GM23338 (cell line): ENCODE results near the gene RASGRF2. TPM values are rescaled to one million over a fixed set of nuclear protein-coding genes. Genes with fewer than 3 reads are reported as not detected.

ENCODE experiments used
- ATAC-seq: fragments of 200-7000 bp; cut with Tn5 transposase; 3 replicates; pipeline ENCODE4 v1.9.1; 2020
- DNase-seq: peaks from one replicate; pipeline ENCODE4 v3.0.0-alpha.2; 2015; ENCODE audit warnings: low spot score
- H2AFZ ChIP-seq: fragments of 200-600 bp; sonication (generic); 2 replicates; pipeline ENCODE4 v1.8.0; 2016; ENCODE audit warnings: antibody characterized with exemption, mild to moderate bottlenecking, moderate library complexity
- H3F3A ChIP-seq: fragments of 200-600 bp; sonication (generic); replicated peaks from 2 replicates; pipeline ENCODE4 v1.8.0; 2017; ENCODE audit warnings: antibody characterized with exemption, mixed run types, low read depth
- H3K27ac ChIP-seq: fragments of 200-600 bp; sonication (generic); 2 replicates; pipeline ENCODE4 v1.6.1; 2016; ENCODE audit warnings: low read depth
- H3K27me3 ChIP-seq: fragments of 200-600 bp; sonication (generic); 2 replicates; pipeline ENCODE4 v1.8.0; 2016; ENCODE audit warnings: mild to moderate bottlenecking, mixed run types, moderate library complexity; ENCODE audit not compliant: insufficient read depth
- H3K36me3 ChIP-seq: fragments of 200-600 bp; sonication (generic); 2 replicates; pipeline ENCODE4 v1.8.0; 2016; ENCODE audit warnings: mild to moderate bottlenecking; ENCODE audit not compliant: insufficient read depth
- H3K4me1 ChIP-seq: fragments of 200-600 bp; sonication (generic); 2 replicates; pipeline ENCODE4 v1.8.0; 2016; ENCODE audit warnings: mild to moderate bottlenecking, moderate library complexity; ENCODE audit not compliant: insufficient read depth
- H3K4me2 ChIP-seq: fragments of 200-600 bp; sonication (generic); 2 replicates; pipeline ENCODE4 v1.7.1; 2017; ENCODE audit warnings: mixed run types
- H3K4me3 ChIP-seq: fragments of 200-600 bp; sonication (generic); 2 replicates; pipeline ENCODE4 v1.6.1; 2016; ENCODE audit warnings: mixed run types
- H3K79me2 ChIP-seq: fragments of 200-600 bp; sonication (generic); replicated peaks from 2 replicates; pipeline ENCODE4 v1.8.0; 2017; ENCODE audit warnings: mild to moderate bottlenecking; ENCODE audit not compliant: insufficient read depth
- H3K9me2 ChIP-seq: fragments of 200-600 bp; sonication (generic); 2 replicates; pipeline ENCODE4 v1.8.0; 2017; ENCODE audit not compliant: insufficient read depth
- H4K20me1 ChIP-seq: fragments of 200-600 bp; sonication (generic); replicated peaks from 2 replicates; pipeline ENCODE4 v1.8.0; 2017; ENCODE audit warnings: mild to moderate bottlenecking; ENCODE audit not compliant: insufficient read depth
- H3K27ac Mint-ChIP-seq: 2 replicates; pipeline ENCODE4 v1.8.0; 2020; ENCODE audit warnings: inconsistent platforms, mild to moderate bottlenecking, moderate library complexity, mixed read lengths
- H3K27me3 Mint-ChIP-seq: 3 replicates; pipeline ENCODE4 v1.8.0; 2022; ENCODE audit warnings: low read depth, mild to moderate bottlenecking, moderate library complexity, mixed read lengths, inconsistent platforms; ENCODE audit not compliant: insufficient read depth, poor library complexity
- H3K36me3 Mint-ChIP-seq: 3 replicates; pipeline ENCODE4 v1.8.0; 2021; ENCODE audit warnings: low read depth, mild to moderate bottlenecking, inconsistent platforms, moderate library complexity, mixed read lengths
- H3K4me1 Mint-ChIP-seq: 3 replicates; pipeline ENCODE4 v1.8.0; 2020; ENCODE audit warnings: mild to moderate bottlenecking, inconsistent platforms, mixed read lengths
- H3K4me3 Mint-ChIP-seq: 3 replicates; pipeline ENCODE4 v1.8.0; 2021; ENCODE audit warnings: moderate library complexity, mild to moderate bottlenecking, inconsistent platforms, mixed read lengths
- H3K9me3 Mint-ChIP-seq: 3 replicates; pipeline ENCODE4 v1.8.0; 2020; ENCODE audit warnings: moderate library complexity, mild to moderate bottlenecking, inconsistent platforms, mixed read lengths
- CREB1 ChIP-seq: fragments of 250-450 bp; sonication (Bioruptor Pico); IDR thresholded peaks from 2 replicates; pipeline ENCODE4 v1.5.0; 2020; ENCODE audit warnings: low read depth, mild to moderate bottlenecking, moderate library complexity
- POLR2AphosphoS5 ChIP-seq: IDR thresholded peaks from 2 replicates; pipeline ENCODE4 v1.6.1; 2016; ENCODE audit warnings: antibody characterized with exemption, low read depth
- ZNF331 ChIP-seq: fragments of 250-450 bp; sonication (Bioruptor Pico); IDR thresholded peaks from 2 replicates; pipeline ENCODE4 v1.5.0; 2020; ENCODE audit warnings: low read depth, mild to moderate bottlenecking, moderate library complexity
- polyA plus RNA-seq: library from polyadenylated mRNA; unstranded; fragments of >200 nt; fragmentation: Nextera tagmentation; extraction: Ambion mirVana; gene quantifications from 2 replicates; pipeline ENCODE4 v1.2.1, GENCODE V29; 2016
- total RNA-seq: library from RNA; depleted of rRNA; stranded (reverse); fragments of >200 nt; shearing (Covaris generic); gene quantifications from 2 replicates; pipeline ENCODE4 v1.2.3, GENCODE V29; 2014
- TF ChIP-seq, protein P1 (sequence below): IDR thresholded peaks from one replicate; pipeline ENCODE4 v1.6.1; 2018; ENCODE audit warnings: antibody characterized with exemption; ENCODE audit not compliant: unreplicated experiment
- TF ChIP-seq, protein P2 (sequence below), 2 experiments: fragments of 200-600 bp in 1 of 2; sonication (generic) in 1 of 2; conservative IDR thresholded peaks; 2 replicates each; pipeline versions ENCODE4 v1.5.1 to v1.6.1; 2016 to 2017; ENCODE audit warnings: antibody characterized with exemption in 2 of 2, low read depth in 2 of 2, mild to moderate bottlenecking in 2 of 2, moderate library complexity in 1 of 2
- TF ChIP-seq, protein P3 (sequence below): fragments of 250-450 bp; sonication (Bioruptor Pico); IDR thresholded peaks from 2 replicates; pipeline ENCODE4 v1.5.0; 2020; ENCODE audit warnings: mild to moderate bottlenecking, moderate library complexity

The RASGRF2 gene
- total and polyA plus RNA-seq, 2 experiments from 2014 or later, result 5.0 to 19.2 TPM

DNA sequence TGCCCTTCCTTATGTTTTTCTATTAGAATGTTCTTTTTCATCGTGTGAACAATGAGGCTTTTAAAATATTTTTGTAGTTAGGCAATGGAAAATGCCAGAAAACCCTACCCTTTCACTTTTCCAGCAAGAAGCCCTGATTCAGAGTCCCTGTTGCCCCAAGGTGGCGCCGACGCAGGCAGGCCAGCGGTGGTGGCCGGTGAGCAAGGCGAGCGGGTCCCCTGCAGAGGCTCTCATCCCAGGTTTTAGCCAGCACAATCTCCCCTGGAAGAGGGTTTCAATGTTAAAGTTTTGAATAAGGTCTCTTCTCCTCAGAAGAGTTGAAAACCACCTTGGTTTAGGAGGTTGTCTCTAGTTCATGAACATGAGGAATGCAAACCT, 232.2 kb downstream of the RASGRF2 start:
- Histone ChIP-seq H3K4me2 (no peak overlapping the region), H3K9me2 (no peaks in the 10 kb centered on the region), H3K27ac (no peak overlapping the region), H3K27me3 (no peaks in the 10 kb centered on the region), H3K4me1 (peaks cover 7% of the 10 kb centered on the region), H3K4me3 (no peak overlapping the region), H3K79me2 (no peaks in the 10 kb centered on the region), H2AFZ (no peak overlapping the region), H3K36me3 (no peaks in the 10 kb centered on the region), H3F3A (no peaks in the 10 kb centered on the region), H4K20me1 (no peaks in the 10 kb centered on the region)
- TF ChIP-seq, protein P1, sequence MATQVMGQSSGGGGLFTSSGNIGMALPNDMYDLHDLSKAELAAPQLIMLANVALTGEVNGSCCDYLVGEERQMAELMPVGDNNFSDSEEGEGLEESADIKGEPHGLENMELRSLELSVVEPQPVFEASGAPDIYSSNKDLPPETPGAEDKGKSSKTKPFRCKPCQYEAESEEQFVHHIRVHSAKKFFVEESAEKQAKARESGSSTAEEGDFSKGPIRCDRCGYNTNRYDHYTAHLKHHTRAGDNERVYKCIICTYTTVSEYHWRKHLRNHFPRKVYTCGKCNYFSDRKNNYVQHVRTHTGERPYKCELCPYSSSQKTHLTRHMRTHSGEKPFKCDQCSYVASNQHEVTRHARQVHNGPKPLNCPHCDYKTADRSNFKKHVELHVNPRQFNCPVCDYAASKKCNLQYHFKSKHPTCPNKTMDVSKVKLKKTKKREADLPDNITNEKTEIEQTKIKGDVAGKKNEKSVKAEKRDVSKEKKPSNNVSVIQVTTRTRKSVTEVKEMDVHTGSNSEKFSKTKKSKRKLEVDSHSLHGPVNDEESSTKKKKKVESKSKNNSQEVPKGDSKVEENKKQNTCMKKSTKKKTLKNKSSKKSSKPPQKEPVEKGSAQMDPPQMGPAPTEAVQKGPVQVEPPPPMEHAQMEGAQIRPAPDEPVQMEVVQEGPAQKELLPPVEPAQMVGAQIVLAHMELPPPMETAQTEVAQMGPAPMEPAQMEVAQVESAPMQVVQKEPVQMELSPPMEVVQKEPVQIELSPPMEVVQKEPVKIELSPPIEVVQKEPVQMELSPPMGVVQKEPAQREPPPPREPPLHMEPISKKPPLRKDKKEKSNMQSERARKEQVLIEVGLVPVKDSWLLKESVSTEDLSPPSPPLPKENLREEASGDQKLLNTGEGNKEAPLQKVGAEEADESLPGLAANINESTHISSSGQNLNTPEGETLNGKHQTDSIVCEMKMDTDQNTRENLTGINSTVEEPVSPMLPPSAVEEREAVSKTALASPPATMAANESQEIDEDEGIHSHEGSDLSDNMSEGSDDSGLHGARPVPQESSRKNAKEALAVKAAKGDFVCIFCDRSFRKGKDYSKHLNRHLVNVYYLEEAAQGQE, result no peak
- TF ChIP-seq, protein P2, sequence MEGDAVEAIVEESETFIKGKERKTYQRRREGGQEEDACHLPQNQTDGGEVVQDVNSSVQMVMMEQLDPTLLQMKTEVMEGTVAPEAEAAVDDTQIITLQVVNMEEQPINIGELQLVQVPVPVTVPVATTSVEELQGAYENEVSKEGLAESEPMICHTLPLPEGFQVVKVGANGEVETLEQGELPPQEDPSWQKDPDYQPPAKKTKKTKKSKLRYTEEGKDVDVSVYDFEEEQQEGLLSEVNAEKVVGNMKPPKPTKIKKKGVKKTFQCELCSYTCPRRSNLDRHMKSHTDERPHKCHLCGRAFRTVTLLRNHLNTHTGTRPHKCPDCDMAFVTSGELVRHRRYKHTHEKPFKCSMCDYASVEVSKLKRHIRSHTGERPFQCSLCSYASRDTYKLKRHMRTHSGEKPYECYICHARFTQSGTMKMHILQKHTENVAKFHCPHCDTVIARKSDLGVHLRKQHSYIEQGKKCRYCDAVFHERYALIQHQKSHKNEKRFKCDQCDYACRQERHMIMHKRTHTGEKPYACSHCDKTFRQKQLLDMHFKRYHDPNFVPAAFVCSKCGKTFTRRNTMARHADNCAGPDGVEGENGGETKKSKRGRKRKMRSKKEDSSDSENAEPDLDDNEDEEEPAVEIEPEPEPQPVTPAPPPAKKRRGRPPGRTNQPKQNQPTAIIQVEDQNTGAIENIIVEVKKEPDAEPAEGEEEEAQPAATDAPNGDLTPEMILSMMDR (conservative IDR thresholded peaks at IDR 0.05; ENCODE audit: low read depth in 2 of 2), result peak; percentile 32 to 63
- Mint-ChIP-seq H3K9me3 (no peaks in the 10 kb centered on the region; the same call in 2 of the 3 replicates), H3K27me3 (peaks cover 4% of the 10 kb centered on the region), H3K27ac (no peak overlapping the region), H3K4me1 (peaks cover 33% of the 10 kb centered on the region), H3K4me3 (no peak overlapping the region), H3K36me3 (no peaks in the 10 kb centered on the region)
- ATAC-seq (peak; percentile 53), DNase-seq (peak; percentile 54)

DNA sequence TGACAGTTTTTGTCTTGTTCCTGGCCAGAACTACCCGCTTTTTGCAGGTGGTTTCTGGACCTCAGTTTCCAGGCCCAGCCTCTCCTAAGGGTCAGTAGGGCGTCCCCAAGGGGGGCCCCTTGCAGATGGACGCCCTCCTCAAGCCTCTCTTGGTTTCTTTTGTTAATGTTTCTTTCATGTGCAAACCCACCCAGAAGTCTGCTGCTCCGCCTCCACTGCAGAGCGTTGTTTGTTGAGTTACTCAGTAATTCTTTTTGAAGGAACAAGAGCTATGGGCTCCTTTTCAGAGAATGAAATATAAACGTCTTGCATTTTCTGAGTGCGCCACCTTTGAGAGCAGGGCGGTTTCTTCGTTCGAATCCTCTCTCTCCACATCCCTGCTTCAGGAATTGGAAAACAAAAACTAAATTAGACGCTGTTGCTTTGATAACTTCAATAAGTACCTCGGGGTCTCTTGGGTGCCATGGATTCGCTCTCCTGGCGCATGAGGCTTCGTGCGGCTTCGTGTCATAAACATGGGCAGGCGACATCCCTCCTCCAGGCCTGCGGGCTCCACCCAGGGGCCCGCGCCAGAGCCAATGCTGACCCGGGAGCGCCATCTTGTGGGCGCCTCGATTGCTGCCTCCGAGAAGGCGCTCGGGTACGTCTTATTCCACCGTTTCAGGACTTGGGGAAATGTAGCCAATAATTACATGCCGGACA, 234.6 kb downstream of the RASGRF2 start:
- Histone ChIP-seq H3K79me2 (no peaks in the 10 kb centered on the region), H2AFZ (peak overlapping the region; percentile 90; the same call in 1 of the 2 replicates), H4K20me1 (no peaks in the 10 kb centered on the region), H3F3A (no peaks in the 10 kb centered on the region), H3K9me2 (no peaks in the 10 kb centered on the region), H3K27ac (no peak overlapping the region), H3K4me3 (peak overlapping the region; percentile 24; the same call in 1 of the 2 replicates), H3K4me2 (peak overlapping the region; percentile 70), H3K36me3 (no peaks in the 10 kb centered on the region), H3K27me3 (no peaks in the 10 kb centered on the region), H3K4me1 (peaks cover 7% of the 10 kb centered on the region)
- DNase-seq, result peak; percentile 91
- peaks cover 5% of the 10 kb centered on the region for H3K27me3 Mint-ChIP-seq
- no peak overlapping the region for H3K27ac Mint-ChIP-seq
- peaks cover 27% of the 10 kb centered on the region for H3K4me1 Mint-ChIP-seq
- H3K9me3 Mint-ChIP-seq, result no peaks in the 10 kb centered on the region; the same call in 2 of the 3 replicates
- peak overlapping the region; percentile 57 for H3K4me3 Mint-ChIP-seq
- TF ChIP-seq, protein P3, sequence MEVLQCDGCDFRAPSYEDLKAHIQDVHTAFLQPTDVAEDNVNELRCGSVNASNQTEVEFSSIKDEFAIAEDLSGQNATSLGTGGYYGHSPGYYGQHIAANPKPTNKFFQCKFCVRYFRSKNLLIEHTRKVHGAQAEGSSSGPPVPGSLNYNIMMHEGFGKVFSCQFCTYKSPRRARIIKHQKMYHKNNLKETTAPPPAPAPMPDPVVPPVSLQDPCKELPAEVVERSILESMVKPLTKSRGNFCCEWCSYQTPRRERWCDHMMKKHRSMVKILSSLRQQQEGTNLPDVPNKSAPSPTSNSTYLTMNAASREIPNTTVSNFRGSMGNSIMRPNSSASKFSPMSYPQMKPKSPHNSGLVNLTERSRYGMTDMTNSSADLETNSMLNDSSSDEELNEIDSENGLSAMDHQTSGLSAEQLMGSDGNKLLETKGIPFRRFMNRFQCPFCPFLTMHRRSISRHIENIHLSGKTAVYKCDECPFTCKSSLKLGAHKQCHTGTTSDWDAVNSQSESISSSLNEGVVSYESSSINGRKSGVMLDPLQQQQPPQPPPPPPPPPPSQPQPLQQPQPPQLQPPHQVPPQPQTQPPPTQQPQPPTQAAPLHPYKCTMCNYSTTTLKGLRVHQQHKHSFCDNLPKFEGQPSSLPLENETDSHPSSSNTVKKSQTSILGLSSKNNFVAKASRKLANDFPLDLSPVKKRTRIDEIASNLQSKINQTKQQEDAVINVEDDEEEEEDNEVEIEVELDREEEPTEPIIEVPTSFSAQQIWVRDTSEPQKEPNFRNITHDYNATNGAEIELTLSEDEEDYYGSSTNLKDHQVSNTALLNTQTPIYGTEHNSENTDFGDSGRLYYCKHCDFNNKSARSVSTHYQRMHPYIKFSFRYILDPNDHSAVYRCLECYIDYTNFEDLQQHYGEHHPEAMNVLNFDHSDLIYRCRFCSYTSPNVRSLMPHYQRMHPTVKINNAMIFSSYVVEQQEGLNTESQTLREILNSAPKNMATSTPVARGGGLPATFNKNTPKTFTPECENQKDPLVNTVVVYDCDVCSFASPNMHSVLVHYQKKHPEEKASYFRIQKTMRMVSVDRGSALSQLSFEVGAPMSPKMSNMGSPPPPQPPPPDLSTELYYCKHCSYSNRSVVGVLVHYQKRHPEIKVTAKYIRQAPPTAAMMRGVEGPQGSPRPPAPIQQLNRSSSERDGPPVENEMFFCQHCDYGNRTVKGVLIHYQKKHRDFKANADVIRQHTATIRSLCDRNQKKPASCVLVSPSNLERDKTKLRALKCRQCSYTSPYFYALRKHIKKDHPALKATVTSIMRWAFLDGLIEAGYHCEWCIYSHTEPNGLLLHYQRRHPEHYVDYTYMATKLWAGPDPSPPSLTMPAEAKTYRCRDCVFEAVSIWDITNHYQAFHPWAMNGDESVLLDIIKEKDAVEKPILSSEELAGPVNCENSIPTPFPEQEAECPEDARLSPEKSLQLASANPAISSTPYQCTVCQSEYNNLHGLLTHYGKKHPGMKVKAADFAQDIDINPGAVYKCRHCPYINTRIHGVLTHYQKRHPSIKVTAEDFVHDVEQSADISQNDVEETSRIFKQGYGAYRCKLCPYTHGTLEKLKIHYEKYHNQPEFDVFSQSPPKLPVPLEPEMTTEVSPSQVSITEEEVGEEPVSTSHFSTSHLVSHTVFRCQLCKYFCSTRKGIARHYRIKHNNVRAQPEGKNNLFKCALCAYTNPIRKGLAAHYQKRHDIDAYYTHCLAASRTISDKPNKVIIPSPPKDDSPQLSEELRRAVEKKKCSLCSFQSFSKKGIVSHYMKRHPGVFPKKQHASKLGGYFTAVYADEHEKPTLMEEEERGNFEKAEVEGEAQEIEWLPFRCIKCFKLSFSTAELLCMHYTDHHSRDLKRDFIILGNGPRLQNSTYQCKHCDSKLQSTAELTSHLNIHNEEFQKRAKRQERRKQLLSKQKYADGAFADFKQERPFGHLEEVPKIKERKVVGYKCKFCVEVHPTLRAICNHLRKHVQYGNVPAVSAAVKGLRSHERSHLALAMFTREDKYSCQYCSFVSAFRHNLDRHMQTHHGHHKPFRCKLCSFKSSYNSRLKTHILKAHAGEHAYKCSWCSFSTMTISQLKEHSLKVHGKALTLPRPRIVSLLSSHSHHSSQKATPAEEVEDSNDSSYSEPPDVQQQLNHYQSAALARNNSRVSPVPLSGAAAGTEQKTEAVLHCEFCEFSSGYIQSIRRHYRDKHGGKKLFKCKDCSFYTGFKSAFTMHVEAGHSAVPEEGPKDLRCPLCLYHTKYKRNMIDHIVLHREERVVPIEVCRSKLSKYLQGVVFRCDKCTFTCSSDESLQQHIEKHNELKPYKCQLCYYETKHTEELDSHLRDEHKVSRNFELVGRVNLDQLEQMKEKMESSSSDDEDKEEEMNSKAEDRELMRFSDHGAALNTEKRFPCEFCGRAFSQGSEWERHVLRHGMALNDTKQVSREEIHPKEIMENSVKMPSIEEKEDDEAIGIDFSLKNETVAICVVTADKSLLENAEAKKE (CRISPR knock-in tag), result no peak
- TF ChIP-seq CREB1 (CRISPR knock-in tag) (peak; percentile 66), ZNF331 (CRISPR knock-in tag) (no peak), POLR2AphosphoS5 (no peak)
- TF ChIP-seq, protein P2 (conservative IDR thresholded peaks at IDR 0.05; ENCODE audit: low read depth in 2 of 2), result peak; percentile 95 to 96
- H3K36me3 Mint-ChIP-seq, result no peaks in the 10 kb centered on the region
- ATAC-seq, result peak; percentile 96
